Fibroblast of the aortic adventitia (primary cell): ENCODE results near the gene KLHL33. TPM values are rescaled to one million over a fixed set of nuclear protein-coding genes. Genes with fewer than 3 reads are reported as not detected.

Experiments
- DNase-seq: peaks from one replicate; pipeline ENCODE4 v3.0.0-alpha.2; 2010; ENCODE audit warnings: low read depth
- H3K4me3 ChIP-seq: 2 replicates; pipeline ENCODE4 v1.5.1; 2011; ENCODE audit warnings: low read depth, mild to moderate bottlenecking, control low read depth, low read length, moderate library complexity
- CTCF ChIP-seq: IDR thresholded peaks from 2 replicates; pipeline ENCODE4 v1.5.1; 2011; ENCODE audit warnings: mild to moderate bottlenecking, low read length, control low read depth, inconsistent platforms; ENCODE audit not compliant: insufficient read depth
- total RNA-seq: library from RNA; depleted of rRNA; stranded (reverse); fragments of >200 nt; gene quantifications from 2 replicates; pipeline ENCODE4 v1.2.3, GENCODE V29; 2012; ENCODE audit warnings: low replicate concordance

Gene KLHL33
- total RNA-seq, 1 donor, result 0.18 TPM

GRCh38 chr14:20400589-20400964 lies 35.4 kb downstream of the KLHL33 start:
- no peak for TF ChIP-seq CTCF
- H3K4me3 ChIP-seq, result no peak overlapping the region
- DNase-seq, result no peak

GRCh38 chr14:20397511-20397910 lies 38.5 kb downstream of the KLHL33 start:
- DNase-seq, result no peak
- TF ChIP-seq CTCF, result no peak
- H3K4me3 ChIP-seq, result no peak overlapping the region

GRCh38 chr14:20391505-20391904 lies 44.5 kb downstream of the KLHL33 start:
- H3K4me3 ChIP-seq, result no peak overlapping the region
- TF ChIP-seq CTCF, result no peak
- no peak for DNase-seq

- no peak for DNase-seq
- H3K4me3 ChIP-seq, result no peak overlapping the region
- no peak for TF ChIP-seq CTCF
Measured at GRCh38 chr14:20388159-20388558, 47.8 kb downstream of the KLHL33 start.

- DNase-seq, result no peak
- H3K4me3 ChIP-seq, result no peak overlapping the region
- TF ChIP-seq CTCF, result no peak
Measured at GRCh38 chr14:20387576-20387975, 48.4 kb downstream of the KLHL33 start.

- H3K4me3 ChIP-seq, result no peak overlapping the region
- no peak for TF ChIP-seq CTCF
- DNase-seq, result no peak
Measured at GRCh38 chr14:20386276-20386855, 49.6 kb downstream of the KLHL33 start.

- no peak overlapping the region for H3K4me3 ChIP-seq
- TF ChIP-seq CTCF, result no peak
- DNase-seq, result no peak
Measured at GRCh38 chr14:20384886-20385285, 51.1 kb downstream of the KLHL33 start.
